GM12801 (cell line): ENCODE results near the gene RUNX3.

ENCODE experiments used
- TF ChIP-seq, protein P1 (sequence below): IDR thresholded peaks from one replicate; pipeline ENCODE4 v1.5.1; 2011; ENCODE audit warnings: control low read depth; ENCODE audit not compliant: insufficient read length; ENCODE audit errors: extremely low read depth

The RUNX3 gene

GRCh38 chr1:24908591-24909259 is 21.4 kb downstream of the RUNX3 start:
- TF ChIP-seq, protein P1, sequence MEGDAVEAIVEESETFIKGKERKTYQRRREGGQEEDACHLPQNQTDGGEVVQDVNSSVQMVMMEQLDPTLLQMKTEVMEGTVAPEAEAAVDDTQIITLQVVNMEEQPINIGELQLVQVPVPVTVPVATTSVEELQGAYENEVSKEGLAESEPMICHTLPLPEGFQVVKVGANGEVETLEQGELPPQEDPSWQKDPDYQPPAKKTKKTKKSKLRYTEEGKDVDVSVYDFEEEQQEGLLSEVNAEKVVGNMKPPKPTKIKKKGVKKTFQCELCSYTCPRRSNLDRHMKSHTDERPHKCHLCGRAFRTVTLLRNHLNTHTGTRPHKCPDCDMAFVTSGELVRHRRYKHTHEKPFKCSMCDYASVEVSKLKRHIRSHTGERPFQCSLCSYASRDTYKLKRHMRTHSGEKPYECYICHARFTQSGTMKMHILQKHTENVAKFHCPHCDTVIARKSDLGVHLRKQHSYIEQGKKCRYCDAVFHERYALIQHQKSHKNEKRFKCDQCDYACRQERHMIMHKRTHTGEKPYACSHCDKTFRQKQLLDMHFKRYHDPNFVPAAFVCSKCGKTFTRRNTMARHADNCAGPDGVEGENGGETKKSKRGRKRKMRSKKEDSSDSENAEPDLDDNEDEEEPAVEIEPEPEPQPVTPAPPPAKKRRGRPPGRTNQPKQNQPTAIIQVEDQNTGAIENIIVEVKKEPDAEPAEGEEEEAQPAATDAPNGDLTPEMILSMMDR = no peak

DNA sequence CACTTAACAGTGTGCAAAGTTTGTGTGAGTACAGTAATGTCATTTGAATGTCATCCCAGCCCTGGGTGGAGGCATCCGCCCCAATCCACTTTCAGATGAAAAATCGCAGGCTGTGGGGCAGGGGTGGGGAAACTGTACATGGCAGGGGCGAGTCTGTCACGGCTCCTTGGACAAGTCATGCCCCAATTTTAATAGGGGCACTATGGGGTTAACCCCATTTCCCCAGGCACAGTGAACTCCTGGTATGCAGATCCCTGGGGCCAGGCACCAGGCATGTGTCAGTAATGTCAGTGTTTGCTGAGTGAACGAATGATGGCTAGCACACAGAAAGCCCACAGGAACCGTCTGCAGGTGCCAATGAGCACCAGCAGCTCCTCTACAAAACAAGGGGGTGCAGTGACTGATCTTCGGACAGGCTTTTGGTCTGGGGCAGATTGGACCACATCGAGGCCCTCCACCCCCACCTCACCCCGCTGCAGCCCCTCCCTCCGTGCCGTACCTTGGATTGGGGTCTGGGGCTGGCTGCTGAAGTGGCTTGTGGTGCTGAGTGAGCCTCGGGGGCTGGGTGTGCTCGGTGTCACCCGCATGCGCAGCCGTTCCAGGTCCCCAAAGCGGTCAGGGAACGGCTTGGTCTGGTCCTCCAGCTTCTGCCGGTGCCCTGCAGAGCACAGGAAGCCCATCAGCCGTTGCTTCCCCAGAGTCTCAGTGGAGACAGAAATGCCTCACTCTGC is 23.2 kb downstream of the RUNX3 start:
- TF ChIP-seq, protein P1 = no peak

GRCh38 chr1:24905979-24906720 is 23.9 kb downstream of the RUNX3 start:
- TF ChIP-seq, protein P1 = no peak

- TF ChIP-seq, protein P1 = no peak
Observed at GRCh38 chr1:24905355-24905978, 24.6 kb downstream of the RUNX3 start.

GRCh38 chr1:24904731-24905354 is 25.2 kb downstream of the RUNX3 start:
- TF ChIP-seq, protein P1 = no peak

GRCh38 chr1:24903955-24904730 is 25.9 kb downstream of the RUNX3 start:
- TF ChIP-seq, protein P1 = no peak
